GM18505 (cell line): Measurements from ENCODE around the gene SPTLC2.

Source experiments
- ATAC-seq: cut with Tn5 transposase; IDR thresholded peaks from one replicate; pipeline ENCODE4 v1.9.1; 2021; ENCODE audit not compliant: unreplicated experiment
- POLR2A ChIP-seq: IDR thresholded peaks from 4 replicates; pipeline ENCODE4 v1.6.1; 2011; ENCODE audit warnings: borderline replicate concordance; ENCODE audit not compliant: insufficient read depth, insufficient read length; ENCODE audit errors: extremely low read depth

SPTLC2 gene

GRCh38 chr14:77488558-77488957, 127.9 kb downstream of the SPTLC2 start:
- ATAC-seq, result no peak
- no peak for TF ChIP-seq POLR2A

GRCh38 chr14:77485901-77486678, 130.3 kb downstream of the SPTLC2 start:
- no peak for TF ChIP-seq POLR2A
- no peak for ATAC-seq

- TF ChIP-seq POLR2A, result no peak
- no peak for ATAC-seq
These were observed 131.2 kb downstream of the SPTLC2 start for GRCh38 chr14:77485256-77485655.

GRCh38 chr14:77482422-77482821, 134.0 kb downstream of the SPTLC2 start:
- TF ChIP-seq POLR2A, result no peak
- no peak for ATAC-seq

- ATAC-seq, result peak; percentile 84
These were observed 137.6 kb downstream of the SPTLC2 start for GRCh38 chr14:77478796-77479195.

GRCh38 chr14:77478029-77478428, 138.4 kb downstream of the SPTLC2 start:
- ATAC-seq, result no peak
- TF ChIP-seq POLR2A, result no peak

More at GRCh38 chr14:77478796-77479195, 137.6 kb downstream of the SPTLC2 start:
- TF ChIP-seq POLR2A, result no peak

GRCh38 chr14:77475432-77476115, 140.9 kb downstream of the SPTLC2 start:
- no peak for ATAC-seq

GRCh38 chr14:77474479-77475177, 141.8 kb downstream of the SPTLC2 start:
- no peak for ATAC-seq
- TF ChIP-seq POLR2A, result no peak

More at GRCh38 chr14:77475432-77476115, 140.9 kb downstream of the SPTLC2 start:
- TF ChIP-seq POLR2A, result no peak

GRCh38 chr14:77473921-77474320, 142.5 kb downstream of the SPTLC2 start:
- no peak for ATAC-seq
- no peak for TF ChIP-seq POLR2A

GRCh38 chr14:77470224-77470870, 146.1 kb downstream of the SPTLC2 start:
- TF ChIP-seq POLR2A, result no peak
- ATAC-seq, result no peak

- no peak for ATAC-seq
- TF ChIP-seq POLR2A, result no peak
These were observed 146.9 kb downstream of the SPTLC2 start for GRCh38 chr14:77469539-77469938.

- no peak for ATAC-seq
- no peak for TF ChIP-seq POLR2A
These were observed 147.4 kb downstream of the SPTLC2 start for GRCh38 chr14:77469067-77469505.

GRCh38 chr14:77467801-77468200, 148.6 kb downstream of the SPTLC2 start:
- TF ChIP-seq POLR2A, result no peak
- ATAC-seq, result no peak
